Fibroblast of skin of scalp (primary cell): Measurements from ENCODE around the gene ASMT.
"Not testable (repeated sequence)": the region's sequence is repeated elsewhere in the genome, so short reads cannot be mapped to it uniquely, and the experiment has no call there.

Experiments
- DNase-seq: peaks from one replicate; pipeline ENCODE4 v3.0.0-alpha.2; 2013

The ASMT gene

DNA sequence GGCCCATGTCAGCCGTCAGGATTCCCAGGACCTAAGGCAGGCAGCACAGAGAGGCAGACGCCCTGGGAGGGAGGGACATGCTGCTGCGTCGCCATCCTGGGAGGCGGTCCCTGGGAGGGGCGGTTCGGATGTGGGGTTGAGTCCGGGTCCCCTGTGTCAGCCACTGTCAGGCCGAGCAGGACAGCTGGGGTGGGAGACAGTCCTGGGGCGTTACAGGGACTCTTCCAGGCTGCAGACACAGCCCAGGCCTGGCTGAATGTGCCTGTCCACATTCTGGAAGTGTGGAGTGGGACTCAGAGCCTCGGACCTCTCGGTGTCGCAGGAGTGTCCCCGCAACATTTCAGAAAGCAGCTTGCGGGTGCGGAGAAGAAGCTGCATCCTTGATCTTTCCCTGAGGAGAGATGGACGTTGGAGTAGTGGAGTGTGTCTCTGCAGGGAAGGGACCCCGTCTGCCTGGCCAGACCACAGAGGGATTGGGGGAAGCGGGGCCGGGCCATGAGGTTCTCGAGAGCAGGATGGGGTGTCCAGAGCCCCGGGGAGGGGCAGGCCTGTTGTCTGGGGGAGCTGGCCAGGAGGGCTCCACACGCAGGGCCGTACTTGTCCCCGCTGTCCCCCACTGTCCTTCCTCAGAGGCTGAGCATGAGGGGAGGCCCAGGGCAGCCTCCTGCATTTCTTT is 17.4 kb upstream of the ASMT start:
- DNase-seq, result no peak

DNA sequence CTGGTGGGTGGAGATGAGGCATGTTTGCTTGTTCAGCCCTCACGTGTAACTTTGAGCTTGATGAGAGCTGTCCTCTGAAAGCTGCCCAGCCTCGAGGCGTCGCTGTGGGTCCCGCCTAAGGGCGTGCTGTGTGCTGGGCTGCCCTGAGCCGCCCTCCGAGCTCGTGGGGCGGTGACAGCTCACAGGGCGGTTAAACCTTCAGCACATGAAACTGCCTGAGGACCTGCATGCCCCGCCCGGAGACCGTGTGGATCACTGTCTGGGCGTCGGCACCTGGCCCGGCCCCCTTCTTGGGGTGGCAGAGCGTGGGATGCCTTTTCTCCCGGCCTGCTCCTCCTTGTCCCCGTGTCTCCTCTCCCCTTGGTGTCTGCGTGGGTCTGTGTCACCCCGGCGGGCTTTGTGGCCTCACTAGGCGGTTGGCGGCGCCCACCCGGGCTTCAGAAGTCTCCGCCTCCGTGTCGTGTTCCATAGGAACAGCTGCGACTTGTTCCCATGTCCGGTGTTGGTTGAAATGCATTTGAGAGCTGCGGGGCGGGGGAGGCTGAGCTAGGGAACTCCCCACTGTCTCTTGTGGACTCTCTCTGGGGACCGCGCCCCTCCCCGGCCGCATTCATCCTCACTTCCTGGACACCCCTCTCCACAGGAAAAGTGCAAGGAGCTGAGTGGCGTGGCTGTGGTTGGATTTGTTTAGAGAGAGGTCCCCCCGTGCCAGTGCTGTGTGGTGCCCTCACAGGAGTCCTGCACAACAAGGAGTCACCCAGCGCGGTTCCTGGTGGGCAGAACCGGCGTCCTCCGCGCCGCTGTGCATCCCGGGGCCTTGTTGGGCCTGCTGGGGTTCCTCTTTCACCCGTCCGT is 16.6 kb upstream of the ASMT start:
- DNase-seq, result no peak

DNA sequence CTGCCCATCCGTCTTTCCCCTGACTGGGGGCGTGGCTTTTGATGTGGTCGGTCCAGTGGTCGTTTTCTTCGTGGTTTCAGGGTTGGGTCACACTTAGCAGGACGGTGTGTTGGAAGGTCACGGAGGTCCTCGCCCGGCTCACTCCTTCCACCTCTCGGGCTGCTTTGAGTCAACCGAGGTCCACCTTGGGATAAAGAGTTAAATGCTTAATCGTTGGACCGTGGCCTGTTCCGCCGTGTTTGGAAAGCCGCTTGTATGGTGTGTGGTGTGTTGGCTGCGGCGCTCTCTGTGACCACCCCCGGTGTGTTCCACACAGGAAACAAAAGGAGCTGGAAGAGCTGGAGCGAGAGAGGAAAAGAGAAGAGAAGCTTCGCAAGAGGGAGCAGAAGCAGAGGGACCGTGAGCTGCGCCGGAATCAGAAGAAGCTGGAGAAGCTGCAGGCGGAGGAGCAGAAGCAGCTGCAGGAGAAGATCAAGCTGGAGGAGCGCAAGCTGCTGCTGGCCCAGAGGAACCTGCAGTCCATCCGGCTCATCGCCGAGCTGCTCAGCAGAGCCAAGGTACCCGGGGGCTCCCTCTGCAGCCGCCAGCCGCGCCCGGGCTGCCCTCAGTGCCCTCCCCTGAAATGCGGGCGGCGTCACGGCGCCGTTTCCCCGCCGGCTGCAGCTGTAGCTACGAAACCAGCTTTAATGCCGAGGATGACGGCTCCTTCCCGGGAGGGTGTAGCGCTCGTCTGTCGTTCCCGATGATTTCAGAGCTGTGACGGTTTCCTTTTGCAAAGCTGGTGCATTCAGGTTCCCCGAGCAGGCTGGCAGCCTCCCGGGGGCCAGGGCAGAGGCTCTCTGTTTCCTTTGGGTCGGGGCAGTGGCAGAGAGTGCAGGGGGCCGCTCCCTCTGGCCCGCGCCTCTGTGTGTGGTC is 15.7 kb upstream of the ASMT start:
- DNase-seq, result no peak

DNA sequence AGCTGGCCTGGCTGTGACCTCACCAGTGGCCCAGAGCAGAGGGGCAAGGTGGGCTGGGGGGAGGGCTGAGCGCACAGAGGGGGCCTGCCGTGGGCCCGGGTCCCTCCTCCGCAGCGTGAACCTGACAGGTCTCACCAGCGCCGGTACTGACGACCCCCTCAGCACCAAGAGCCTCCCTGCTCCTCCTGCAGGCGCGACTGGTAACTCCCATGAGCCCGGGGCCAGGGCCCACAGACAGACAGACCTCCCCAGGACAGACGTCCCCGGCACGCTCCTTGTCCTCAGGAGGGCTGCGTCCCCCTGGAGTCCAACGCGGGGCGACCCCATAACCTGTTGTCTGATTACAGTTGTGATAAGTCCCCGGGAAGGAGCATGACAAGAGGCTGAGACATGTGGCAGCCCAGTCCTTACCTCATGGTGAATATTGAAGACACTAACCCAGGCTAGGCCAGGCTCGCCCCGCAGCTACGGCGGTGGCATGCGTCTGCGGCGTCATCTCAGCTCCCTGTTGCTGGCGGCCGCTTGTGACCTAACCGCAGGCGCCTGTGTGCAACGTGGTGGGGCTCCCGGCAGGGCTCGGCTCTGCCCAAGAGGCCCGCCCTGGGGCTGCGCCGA is 15.0 kb upstream of the ASMT start:
- no peak for DNase-seq

DNA sequence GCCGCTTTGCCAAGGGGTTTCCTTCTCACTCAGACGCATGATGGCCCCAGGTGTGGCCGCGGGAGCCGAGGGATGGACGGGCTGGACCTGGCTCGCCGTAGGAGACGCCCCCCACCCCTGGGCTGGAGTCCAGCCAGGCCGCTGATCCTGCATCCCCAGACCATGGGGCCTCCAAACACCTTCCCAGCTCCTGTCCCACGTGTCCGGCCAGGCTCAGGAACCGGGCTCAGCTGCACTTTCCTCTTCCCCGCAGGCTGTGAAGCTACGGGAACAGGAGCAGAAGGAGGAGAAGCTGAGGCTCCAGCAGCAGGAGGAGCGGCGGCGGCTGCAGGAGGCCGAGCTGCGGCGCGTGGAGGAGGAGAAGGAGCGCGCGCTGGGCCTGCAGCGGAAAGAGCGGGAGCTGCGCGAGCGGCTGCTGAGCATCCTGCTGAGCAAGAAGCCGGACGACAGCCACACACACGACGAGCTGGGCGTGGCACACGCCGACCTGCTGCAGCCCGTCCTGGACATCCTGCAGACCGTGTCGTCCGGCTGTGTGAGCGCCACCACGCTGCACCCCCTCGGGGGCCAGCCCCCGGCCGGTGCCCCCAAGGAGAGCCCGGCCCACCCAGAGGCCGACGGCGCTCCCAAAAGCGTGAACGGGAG is 14.3 kb upstream of the ASMT start:
- DNase-seq, result no peak

DNA sequence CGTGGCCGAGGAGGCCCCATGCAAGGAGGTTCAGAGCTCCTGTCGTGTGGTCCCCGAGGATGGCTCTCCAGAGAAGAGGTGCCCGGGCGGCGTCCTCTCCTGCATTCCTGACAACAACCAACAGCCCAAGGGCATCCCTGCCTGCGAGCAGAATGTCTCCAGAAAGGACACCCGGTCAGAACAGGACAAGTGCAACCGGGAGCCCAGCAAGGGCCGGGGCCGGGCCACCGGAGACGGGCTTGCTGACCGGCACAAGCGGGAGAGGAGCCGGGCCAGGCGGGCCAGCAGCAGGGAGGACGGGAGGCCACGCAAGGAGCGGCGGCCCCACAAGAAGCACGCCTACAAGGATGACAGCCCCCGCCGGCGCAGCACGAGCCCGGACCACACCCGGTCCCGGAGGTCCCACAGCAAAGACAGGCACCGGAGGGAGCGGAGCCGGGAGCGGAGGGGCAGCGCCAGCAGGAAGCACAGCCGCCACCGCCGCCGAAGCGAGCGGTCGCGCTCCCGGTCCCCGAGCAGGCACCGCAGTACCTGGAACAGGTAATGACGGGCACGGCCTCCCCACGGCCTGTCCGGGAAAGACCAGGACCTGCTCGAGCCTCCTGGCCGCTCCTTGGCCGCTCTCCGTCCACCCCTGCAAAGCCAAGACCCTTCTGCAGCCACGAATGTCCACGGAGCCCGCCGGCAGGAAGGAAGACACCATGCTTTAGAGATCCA is 13.7 kb upstream of the ASMT start:
- DNase-seq, result no peak

DNA sequence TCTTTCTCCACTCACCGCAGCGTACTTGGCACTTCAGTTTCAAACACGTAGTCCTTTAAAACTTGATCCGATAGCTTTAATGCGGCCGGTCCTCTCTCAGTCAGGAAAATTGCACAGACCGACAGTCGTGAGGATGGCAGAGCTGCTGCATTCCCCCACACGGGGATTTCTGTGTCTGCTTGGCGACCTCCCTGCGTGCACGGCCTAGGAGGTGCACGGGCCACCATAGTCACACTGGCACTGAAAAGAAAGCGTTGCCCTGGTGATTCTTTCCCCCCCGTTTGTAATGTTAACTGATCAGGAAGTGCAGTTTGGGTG is 13.1 kb upstream of the ASMT start:
- no peak for DNase-seq

DNA sequence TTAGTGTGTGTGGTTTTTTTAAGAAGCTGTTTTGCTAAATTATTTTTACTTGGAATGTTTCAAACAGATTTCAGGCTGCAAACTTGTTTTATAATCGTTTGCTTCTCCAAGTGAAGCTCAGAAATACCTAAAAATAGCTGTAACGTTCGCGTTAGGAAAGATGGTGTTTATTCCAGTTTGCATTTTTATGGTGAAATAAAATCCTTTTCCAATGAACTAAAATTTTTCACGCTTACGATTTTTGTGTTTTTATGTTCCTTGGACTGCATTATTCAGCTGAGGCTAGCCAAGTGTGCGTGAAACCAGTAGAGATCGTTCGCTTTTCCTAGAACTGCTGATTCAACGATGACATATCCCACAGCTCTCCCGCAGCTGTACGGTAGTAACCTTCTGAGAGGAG is 12.6 kb upstream of the ASMT start:
- DNase-seq, result no peak

DNA sequence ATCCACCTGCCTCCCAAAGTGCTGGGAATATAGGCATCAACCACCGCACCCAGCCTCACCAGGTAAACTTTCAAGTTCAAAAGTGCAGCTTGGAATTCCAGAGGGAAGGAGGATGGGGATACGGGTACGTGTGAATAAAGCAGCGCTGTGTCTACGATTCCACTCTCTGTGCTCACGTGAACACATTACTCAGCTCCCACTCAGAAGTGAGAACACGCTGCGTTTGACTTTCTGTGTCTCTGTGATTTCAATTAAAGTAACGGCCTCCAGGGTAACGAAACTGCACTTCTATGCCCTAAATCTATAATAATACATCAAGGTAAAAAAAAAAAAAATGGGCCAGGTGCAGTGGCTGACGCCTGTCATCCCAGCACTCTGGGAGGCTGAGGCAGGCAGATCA is 8.4 kb upstream of the ASMT start:
- DNase-seq, result no peak

DNA sequence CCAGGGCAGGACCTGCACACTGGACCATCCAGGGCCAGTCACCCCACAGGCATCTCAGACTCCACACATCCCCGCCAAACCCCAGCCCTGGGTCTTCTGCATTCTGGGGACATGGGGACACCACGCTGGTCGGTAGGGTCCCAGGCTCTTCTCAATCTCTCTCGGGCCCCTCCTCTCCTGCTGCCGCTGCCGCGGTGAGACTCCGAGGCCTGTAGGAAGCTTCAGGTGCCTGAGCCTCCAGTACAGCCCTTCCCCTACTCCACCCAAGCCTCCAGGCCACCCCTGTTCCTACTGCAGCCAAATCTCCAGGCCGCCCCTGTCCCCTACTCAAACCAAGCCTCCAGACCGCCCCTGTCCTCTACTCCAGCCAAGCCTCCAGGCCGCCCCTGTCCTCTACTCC is 5.5 kb upstream of the ASMT start:
- DNase-seq, result no peak

DNA sequence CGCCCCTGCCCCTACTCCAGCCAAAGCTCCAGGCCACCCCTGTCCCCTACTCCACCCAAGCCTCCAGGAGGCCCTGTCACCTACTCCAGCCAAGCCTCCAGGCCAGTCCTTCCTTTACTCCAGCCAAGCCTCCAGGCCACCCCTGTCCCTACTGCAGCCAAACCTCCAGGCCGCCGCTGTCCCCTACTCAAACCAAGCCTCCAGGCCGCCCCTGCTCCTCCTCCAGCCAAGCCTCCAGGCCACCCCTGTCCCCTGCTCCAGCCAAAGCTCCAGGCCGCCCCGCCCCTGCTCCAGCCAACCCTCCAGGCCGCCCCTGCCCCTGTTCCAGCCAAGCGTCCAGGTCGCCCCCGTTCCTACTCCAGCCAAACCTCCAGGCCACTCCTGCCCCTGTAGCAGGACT is 5.1 kb upstream of the ASMT start:
- DNase-seq, result no peak

DNA sequence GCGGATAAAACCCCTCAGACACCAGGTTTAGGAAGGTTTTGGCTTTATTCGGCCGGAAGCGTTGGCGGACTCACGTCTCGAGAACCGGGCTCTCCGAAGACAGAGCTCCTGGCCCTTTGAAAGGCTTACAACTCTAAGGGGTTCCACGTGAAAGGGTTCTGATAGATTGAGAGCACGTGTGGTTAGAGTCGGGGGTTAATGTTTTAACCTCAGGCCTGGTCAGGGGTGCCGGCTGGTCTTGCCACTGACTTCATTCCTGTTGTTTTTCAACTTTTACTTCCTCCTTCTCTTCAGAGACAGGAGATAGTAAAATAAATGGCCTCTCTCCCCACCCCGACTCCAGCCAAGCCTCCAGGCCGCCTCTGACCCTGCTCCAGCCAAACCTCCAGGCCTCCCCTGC is 4.7 kb upstream of the ASMT start:
- no peak for DNase-seq

DNA sequence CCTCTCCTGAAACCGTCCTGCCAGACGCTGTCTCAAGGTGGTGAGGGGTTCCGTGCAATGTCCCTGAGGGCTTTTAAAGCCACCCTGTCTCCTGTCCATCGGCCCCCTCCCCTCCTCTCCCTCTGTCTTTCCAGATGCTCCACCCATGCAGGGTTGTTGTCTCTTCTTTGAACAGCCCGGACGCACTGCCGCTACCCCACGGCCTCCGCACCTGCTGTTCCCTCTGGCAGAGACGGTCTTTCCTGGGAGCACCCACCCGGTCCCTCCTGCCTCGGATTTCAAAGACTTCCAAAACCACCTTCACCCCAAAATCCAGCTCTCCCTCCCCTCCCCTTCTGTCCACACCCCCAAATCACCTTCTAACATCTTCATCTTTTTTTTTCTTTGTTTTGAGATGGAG is 4.1 kb upstream of the ASMT start:
- no peak for DNase-seq

DNA sequence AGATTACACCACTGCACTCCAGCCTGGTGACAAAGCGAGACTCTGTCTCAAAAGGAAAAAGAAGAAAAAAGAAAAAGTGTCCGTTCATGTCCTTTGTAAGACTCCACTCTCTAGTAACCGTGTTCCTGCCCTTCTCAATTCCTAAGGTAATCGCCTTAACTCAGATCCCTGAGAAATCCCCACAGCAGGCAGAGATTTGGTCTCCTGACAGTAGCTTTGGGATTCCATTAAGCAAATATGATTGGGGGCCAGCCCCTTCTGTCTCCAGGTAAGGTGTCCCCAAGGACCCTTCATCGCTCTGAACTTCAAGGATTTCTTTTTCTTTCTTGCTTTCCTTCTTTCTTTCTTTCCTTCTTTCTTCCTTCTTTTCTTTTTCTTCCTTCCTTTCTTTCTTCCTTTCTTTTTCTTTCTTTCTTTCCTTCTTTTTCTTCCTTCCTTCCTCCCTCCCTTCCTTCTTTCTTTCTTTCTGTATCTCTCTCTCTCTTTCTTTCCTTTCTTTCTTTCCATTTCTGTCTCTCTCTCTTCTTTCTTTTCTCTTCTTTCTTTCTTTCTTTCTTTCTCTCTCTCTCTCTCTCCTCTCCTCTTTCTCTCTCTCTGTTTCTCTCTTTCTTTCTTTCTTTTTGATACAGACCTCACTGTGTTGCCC is 2.1 kb upstream of the ASMT start:
- no peak for DNase-seq

DNA sequence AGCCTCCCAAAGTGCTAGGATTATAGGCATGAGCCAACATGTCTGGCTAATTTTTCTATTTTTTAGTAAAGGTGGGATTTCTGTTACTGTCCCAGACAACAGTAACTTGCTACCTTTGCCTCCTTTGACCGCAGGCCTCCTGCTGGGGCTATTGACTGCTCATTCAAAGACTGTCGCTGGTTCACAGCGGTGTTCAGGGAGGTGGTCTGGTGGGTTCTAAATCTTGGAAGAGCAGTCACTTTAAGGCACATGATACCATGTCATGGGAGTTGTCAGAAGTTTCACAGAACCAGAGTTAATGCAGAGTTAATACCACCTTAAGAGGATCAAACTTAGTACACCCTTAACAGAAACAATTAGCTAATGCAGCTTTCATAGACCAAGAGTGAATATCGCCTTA is 3.8 kb downstream of the ASMT start:
- DNase-seq, result no peak

DNA sequence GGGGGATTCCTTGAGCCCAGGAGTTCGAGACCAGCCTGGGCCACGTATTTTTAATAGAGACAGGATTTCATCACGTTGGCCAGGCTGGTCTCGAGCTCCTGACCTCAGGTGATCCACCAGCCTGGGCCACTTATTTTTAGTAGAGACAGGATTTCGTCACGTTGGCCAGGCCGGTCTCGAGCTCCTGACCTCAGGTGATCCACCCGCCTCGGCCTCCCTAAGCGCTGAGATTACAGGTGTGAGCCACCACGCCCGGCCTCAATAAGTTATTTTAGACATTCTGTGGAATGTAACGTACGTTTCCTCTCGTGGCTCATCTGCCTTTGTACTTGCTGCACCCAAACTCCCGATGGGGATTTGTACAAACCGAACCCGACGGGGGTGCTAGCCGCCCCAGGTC is 8.8 kb downstream of the ASMT start:
- no peak for DNase-seq

DNA sequence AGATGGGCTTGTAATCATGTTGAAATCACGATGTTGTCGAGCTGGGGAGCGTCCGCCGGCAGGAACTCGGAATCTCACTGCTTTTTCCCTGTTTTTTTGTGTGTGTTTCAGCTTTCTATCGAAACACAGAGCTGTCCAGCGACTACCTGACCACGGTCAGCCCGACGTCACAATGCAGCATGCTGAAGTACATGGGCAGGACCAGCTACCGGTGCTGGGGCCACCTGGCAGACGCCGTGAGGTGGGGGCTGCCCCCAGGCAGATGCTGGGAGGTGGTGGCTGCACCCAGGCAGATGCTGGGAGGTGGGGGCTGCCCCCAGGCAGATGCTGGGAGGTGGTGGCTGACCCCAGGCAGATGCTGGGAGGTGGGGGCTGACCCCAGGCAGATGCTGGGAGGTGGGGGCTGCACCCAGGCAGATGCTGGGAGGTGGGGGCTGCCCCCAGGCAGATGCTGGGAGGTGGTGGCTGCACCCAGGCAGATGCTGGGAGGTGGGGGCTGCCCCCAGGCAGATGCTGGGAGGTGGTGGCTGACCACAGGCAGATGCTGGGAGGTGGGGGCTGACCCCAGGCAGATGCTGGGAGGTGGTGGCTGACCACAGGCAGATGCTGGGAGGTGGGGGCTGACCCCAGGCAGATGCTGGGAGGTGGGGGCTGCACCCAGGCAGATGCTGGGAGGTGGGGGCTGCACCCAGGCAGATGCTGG is 9.4 kb downstream of the ASMT start:
- not testable (repeated sequence) for DNase-seq

DNA sequence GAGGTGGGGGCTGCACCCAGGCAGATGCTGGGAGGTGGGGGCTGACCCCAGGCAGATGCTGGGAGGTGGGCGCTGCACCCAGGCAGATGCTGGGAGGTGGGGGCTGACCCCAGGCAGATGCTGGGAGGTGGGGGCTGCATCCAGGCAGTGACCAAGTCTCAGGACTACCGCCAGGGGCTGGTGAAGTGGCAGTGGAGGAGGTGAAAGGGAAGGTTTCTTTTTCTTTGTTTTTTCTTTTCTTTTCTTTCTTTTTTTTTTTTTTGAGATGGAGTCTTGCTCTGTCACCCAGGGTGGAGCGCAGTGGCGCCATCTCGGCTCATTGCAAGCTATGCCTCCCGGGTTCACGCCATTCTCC is 10.0 kb downstream of the ASMT start:
- not testable (repeated sequence) for DNase-seq

DNA sequence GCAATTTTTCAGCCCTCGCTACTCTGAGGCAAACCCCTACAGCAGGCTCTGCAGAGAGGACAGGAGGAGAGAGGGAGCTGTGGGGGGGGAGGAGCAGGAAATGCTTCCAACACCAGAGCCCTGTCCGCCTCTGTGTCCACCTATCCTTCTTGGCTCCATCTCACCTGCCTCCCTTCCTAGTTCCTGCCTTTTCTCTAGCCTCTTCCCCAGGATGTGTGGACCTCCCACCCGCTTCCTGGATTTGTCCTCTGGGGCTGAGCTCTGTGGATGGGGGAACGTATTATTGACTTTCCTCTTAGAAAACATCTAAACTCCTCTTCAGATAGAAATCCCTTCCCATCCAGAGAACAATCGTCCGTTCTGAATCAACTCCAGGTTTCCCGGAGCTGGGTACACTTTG is 14.4 kb downstream of the ASMT start:
- no peak for DNase-seq

DNA sequence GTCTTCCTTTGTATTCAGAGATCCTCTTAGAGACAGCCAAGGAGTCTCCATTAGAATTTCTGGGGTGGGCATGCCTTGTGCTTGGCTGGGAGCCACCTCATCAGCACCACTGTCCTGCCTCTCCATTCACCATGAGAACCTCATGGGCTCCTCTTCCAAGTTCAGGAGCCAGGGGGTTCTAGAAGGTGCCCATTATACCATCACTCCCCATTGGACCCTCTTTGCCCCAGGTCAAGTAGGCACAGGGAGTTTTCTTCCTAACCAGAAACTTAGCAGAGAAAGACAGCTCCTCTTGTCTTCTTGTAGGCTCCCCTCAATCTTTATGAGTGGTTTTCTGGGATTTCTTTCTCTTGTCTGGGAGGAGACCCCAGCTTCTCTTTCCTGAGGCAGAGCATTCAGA is 31.1 kb downstream of the ASMT start:
- DNase-seq, result no peak

DNA sequence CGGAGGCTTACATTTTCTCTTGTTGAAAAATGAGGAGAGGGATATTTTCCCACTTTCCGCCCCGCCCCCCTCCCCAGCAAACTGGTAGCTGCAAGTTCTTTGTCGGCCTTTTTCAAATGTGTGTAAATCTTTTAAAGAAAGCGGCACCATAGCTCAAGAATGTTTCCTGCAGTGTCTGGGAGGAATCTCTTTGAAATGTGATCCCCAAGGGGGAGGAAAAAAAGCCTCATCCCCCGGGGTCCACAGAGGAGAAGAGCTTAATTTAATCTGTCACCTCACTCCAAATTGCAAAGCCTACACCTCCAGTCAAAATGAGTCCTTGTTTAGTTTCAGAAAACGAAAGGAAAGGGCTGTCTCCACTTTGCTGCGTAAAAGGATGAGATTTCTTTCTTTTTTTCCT is 34.8 kb downstream of the ASMT start:
- peak; percentile 11 for DNase-seq
